AG09309 (cell line): ENCODE measurements around the gene LMX1A.

Experiments
- DNase-seq: peaks from one replicate; pipeline ENCODE4 v3.0.0-alpha.2; 2010; ENCODE audit warnings: low read depth
- H3K4me3 ChIP-seq: 2 replicates; pipeline ENCODE4 v1.5.1; 2011; ENCODE audit warnings: mild to moderate bottlenecking, low read depth, low read length, moderate library complexity; ENCODE audit not compliant: control insufficient read depth
- CTCF ChIP-seq: IDR thresholded peaks from 2 replicates; pipeline ENCODE4 v1.5.1; 2011; ENCODE audit warnings: mild to moderate bottlenecking, low read depth, low read length, inconsistent platforms; ENCODE audit not compliant: insufficient read depth, control insufficient read depth; ENCODE audit errors: missing control alignments

The LMX1A gene

GRCh38 chr1:165284454-165284853 lies 72.1 kb downstream of the LMX1A start:
- DNase-seq = no peak
- no peak for TF ChIP-seq CTCF

GRCh38 chr1:165281207-165281901 lies 75.2 kb downstream of the LMX1A start:
- H3K4me3 ChIP-seq = no peak overlapping the region
- DNase-seq = no peak
- no peak for TF ChIP-seq CTCF

More at GRCh38 chr1:165284454-165284853, 72.1 kb downstream of the LMX1A start:
- no peak overlapping the region for H3K4me3 ChIP-seq

GRCh38 chr1:165279882-165280281 lies 76.6 kb downstream of the LMX1A start:
- DNase-seq = no peak

GRCh38 chr1:165276314-165276713 lies 80.2 kb downstream of the LMX1A start:
- DNase-seq = no peak
- TF ChIP-seq CTCF = no peak
- no peak overlapping the region for H3K4me3 ChIP-seq

More at GRCh38 chr1:165279882-165280281, 76.6 kb downstream of the LMX1A start:
- no peak overlapping the region for H3K4me3 ChIP-seq
- TF ChIP-seq CTCF = no peak

GRCh38 chr1:165265196-165265838 lies 91.2 kb downstream of the LMX1A start:
- no peak overlapping the region for H3K4me3 ChIP-seq

More at GRCh38 chr1:165265196-165265838, 91.2 kb downstream of the LMX1A start:
- TF ChIP-seq CTCF = no peak
- no peak for DNase-seq
